IPS-20b (cell line): Measurements from ENCODE around the gene SPARC.

Source experiments
- H3K27ac ChIP-seq: one replicate; pipeline ENCODE4 v1.5.1; 2013; ENCODE audit warnings: low read length
- H3K27me3 ChIP-seq: 2 replicates; pipeline ENCODE4 v1.6.1; 2013; ENCODE audit warnings: mild to moderate bottlenecking, low read length, inconsistent platforms; ENCODE audit not compliant: insufficient read depth
- H3K36me3 ChIP-seq: 2 replicates; pipeline ENCODE4 v1.6.1; 2013; ENCODE audit warnings: low read depth, mild to moderate bottlenecking, inconsistent platforms, low read length, moderate library complexity; ENCODE audit not compliant: insufficient read depth
- H3K4me1 ChIP-seq: 2 replicates; pipeline ENCODE4 v1.6.1; 2013; ENCODE audit warnings: mild to moderate bottlenecking, control low read depth, inconsistent platforms, low read length, moderate library complexity; ENCODE audit not compliant: insufficient read depth
- H3K4me3 ChIP-seq: 2 replicates; pipeline ENCODE4 v1.5.1; 2013; ENCODE audit warnings: mild to moderate bottlenecking, low read length, inconsistent platforms
- H3K9ac ChIP-seq: 2 replicates; pipeline ENCODE4 v1.6.1; 2013; ENCODE audit warnings: low read depth, mild to moderate bottlenecking, inconsistent platforms, low read length, moderate library complexity
- H3K9me3 ChIP-seq: 2 replicates; pipeline ENCODE4 v1.6.1; 2013; ENCODE audit warnings: mild to moderate bottlenecking, low read depth, low read length, inconsistent platforms; ENCODE audit not compliant: insufficient read depth

The SPARC gene

GRCh38 chr5:151664694-151665585, 21.8 kb downstream of the SPARC start:
- H3K36me3 ChIP-seq = peaks cover 85% of the 10 kb centered on the region
- no peaks in the 10 kb centered on the region for H3K27me3 ChIP-seq
- H3K9ac ChIP-seq = no peak overlapping the region
- no peak overlapping the region for H3K27ac ChIP-seq
- H3K9me3 ChIP-seq = no peaks in the 10 kb centered on the region
- H3K4me3 ChIP-seq = no peak overlapping the region
- H3K4me1 ChIP-seq = no peaks in the 10 kb centered on the region

GRCh38 chr5:151663617-151664293, 23.0 kb downstream of the SPARC start:
- H3K27me3 ChIP-seq = no peaks in the 10 kb centered on the region
- no peak overlapping the region for H3K9ac ChIP-seq
- H3K27ac ChIP-seq = no peak overlapping the region
- H3K9me3 ChIP-seq = no peaks in the 10 kb centered on the region
- peaks cover 73% of the 10 kb centered on the region for H3K36me3 ChIP-seq
- 0 out of 2 replicates have a peak, but pooled peaks cover 3% of the 10 kb centered on the region for H3K4me1 ChIP-seq
- H3K4me3 ChIP-seq = no peak overlapping the region

- Histone ChIP-seq H3K4me3 (no peak overlapping the region), H3K9ac (no peak overlapping the region)
Observed at GRCh38 chr5:151662805-151663204, 23.9 kb downstream of the SPARC start.

GRCh38 chr5:151661968-151662732, 24.6 kb downstream of the SPARC start:
- Histone ChIP-seq H3K36me3 (peaks cover 57% of the 10 kb centered on the region), H3K4me3 (no peak overlapping the region), H3K27ac (no peak overlapping the region), H3K27me3 (no peaks in the 10 kb centered on the region), H3K4me1 (0 out of 2 replicates have a peak, but pooled peaks cover 3% of the 10 kb centered on the region), H3K9me3 (no peaks in the 10 kb centered on the region), H3K9ac (no peak overlapping the region)

More at GRCh38 chr5:151662805-151663204, 23.9 kb downstream of the SPARC start:
- peaks cover 63% of the 10 kb centered on the region for H3K36me3 ChIP-seq
- 0 out of 2 replicates have a peak, but pooled peaks cover 3% of the 10 kb centered on the region for H3K4me1 ChIP-seq
- H3K9me3 ChIP-seq = no peaks in the 10 kb centered on the region
- H3K27ac ChIP-seq = no peak overlapping the region
- no peaks in the 10 kb centered on the region for H3K27me3 ChIP-seq

GRCh38 chr5:151660616-151661495, 25.9 kb downstream of the SPARC start:
- Histone ChIP-seq H3K9me3 (no peaks in the 10 kb centered on the region), H3K27me3 (no peaks in the 10 kb centered on the region), H3K9ac (no peak overlapping the region), H3K4me3 (no peak overlapping the region), H3K36me3 (peaks cover 44% of the 10 kb centered on the region), H3K4me1 (0 out of 2 replicates have a peak, but pooled peaks cover 3% of the 10 kb centered on the region), H3K27ac (no peak overlapping the region)

- no peaks in the 10 kb centered on the region for H3K9me3 ChIP-seq
- peaks cover 27% of the 10 kb centered on the region for H3K36me3 ChIP-seq
- H3K4me1 ChIP-seq = 0 out of 2 replicates have a peak, but pooled peaks cover 3% of the 10 kb centered on the region
- no peaks in the 10 kb centered on the region for H3K27me3 ChIP-seq
- no peak overlapping the region for H3K27ac ChIP-seq
- H3K9ac ChIP-seq = no peak overlapping the region
- no peak overlapping the region for H3K4me3 ChIP-seq
Observed at GRCh38 chr5:151659001-151659754, 27.5 kb downstream of the SPARC start.

- Histone ChIP-seq H3K27me3 (no peaks in the 10 kb centered on the region), H3K9me3 (no peaks in the 10 kb centered on the region), H3K9ac (no peak overlapping the region), H3K36me3 (peaks cover 6% of the 10 kb centered on the region), H3K4me3 (no peak overlapping the region), H3K27ac (no peak overlapping the region), H3K4me1 (0 out of 2 replicates have a peak, but pooled peaks cover 3% of the 10 kb centered on the region)
Observed at GRCh38 chr5:151657114-151657513, 29.6 kb downstream of the SPARC start.

GRCh38 chr5:151656311-151656710, 30.4 kb downstream of the SPARC start:
- Histone ChIP-seq H3K36me3 (no peaks in the 10 kb centered on the region), H3K4me1 (0 out of 2 replicates have a peak, but pooled peaks cover 3% of the 10 kb centered on the region), H3K9me3 (no peaks in the 10 kb centered on the region)

GRCh38 chr5:151651997-151652645, 34.6 kb downstream of the SPARC start:
- Histone ChIP-seq H3K9ac (no peak overlapping the region), H3K9me3 (no peaks in the 10 kb centered on the region), H3K27ac (no peak overlapping the region)

More at GRCh38 chr5:151656311-151656710, 30.4 kb downstream of the SPARC start:
- no peak overlapping the region for H3K9ac ChIP-seq
- no peak overlapping the region for H3K27ac ChIP-seq
- H3K27me3 ChIP-seq = no peaks in the 10 kb centered on the region
- no peak overlapping the region for H3K4me3 ChIP-seq

GRCh38 chr5:151648988-151649387, 37.7 kb downstream of the SPARC start:
- no peaks in the 10 kb centered on the region for H3K27me3 ChIP-seq
- no peaks in the 10 kb centered on the region for H3K36me3 ChIP-seq
- H3K4me1 ChIP-seq = no peaks in the 10 kb centered on the region
- no peaks in the 10 kb centered on the region for H3K9me3 ChIP-seq
- H3K9ac ChIP-seq = no peak overlapping the region
- no peak overlapping the region for H3K4me3 ChIP-seq
- no peak overlapping the region for H3K27ac ChIP-seq

More at GRCh38 chr5:151651997-151652645, 34.6 kb downstream of the SPARC start:
- Histone ChIP-seq H3K4me3 (no peak overlapping the region), H3K27me3 (no peaks in the 10 kb centered on the region), H3K4me1 (no peaks in the 10 kb centered on the region), H3K36me3 (no peaks in the 10 kb centered on the region)
